SK-N-SH (cell line): ENCODE results near the gene NEURL1. TPM values are rescaled to one million over a fixed set of nuclear protein-coding genes. Genes with fewer than 3 reads are reported as not detected.

Source experiments
- CTCF ChIA-PET: fragments of 300-600, 350-600 bp; formaldehyde crosslinking; extraction: SDS; loops from one replicate; lab custom pipeline; 2021; lab: Yijun Ruan, JAX
- POLR2A ChIA-PET: fragments of 350-600 bp; sonication (Branson Sonifier 250); formaldehyde crosslinking; extraction: SDS; loops from one replicate; lab custom pipeline; 2020; ENCODE audit warnings: antibody characterized with exemption, inconsistent platforms; lab: Yijun Ruan, JAX
- DNase-seq: peaks from one replicate; pipeline ENCODE4 v3.0.0; 2012
- H2AFZ ChIP-seq: fragments of 200-600 bp; sonication (generic); 2 replicates; pipeline ENCODE4 v1.8.1; 2016; ENCODE audit warnings: antibody characterized with exemption, mild to moderate bottlenecking, low read depth
- H3F3A ChIP-seq: fragments of 200-600 bp; sonication (generic); replicated peaks from 2 replicates; pipeline ENCODE3; 2016; ENCODE audit warnings: antibody characterized with exemption, mild to moderate bottlenecking; ENCODE audit not compliant: insufficient read depth
- H3K27ac ChIP-seq, 2 experiments: fragments of 200-500 bp in 1 of 2; fragments of 200-600 bp in 1 of 2; sonication (Bioruptor generic) in 1 of 2; sonication (generic), shearing (Covaris generic) in 1 of 2; 2 replicates each; pipeline versions ENCODE4 v1.5.1 to v1.6.1; 2014 to 2016; ENCODE audit warnings: low read depth in 2 of 2, inconsistent platforms in 1 of 2, low read length in 1 of 2, mild to moderate bottlenecking in 1 of 2, mixed read lengths in 1 of 2
- H3K27me3 ChIP-seq: fragments of 200-600 bp; sonication (generic), shearing (Covaris generic); 2 replicates; pipeline ENCODE4 v1.6.1; 2016; ENCODE audit warnings: mixed run types; ENCODE audit not compliant: insufficient read depth
- H3K36me3 ChIP-seq, 2 experiments: fragments of 200-500 bp in 1 of 2; fragments of 200-600 bp in 1 of 2; sonication (Bioruptor generic) in 1 of 2; sonication (generic) in 1 of 2; replicated peaks in 1 of 2; 2 replicates each; pipeline versions ENCODE3 to v1.5.1; 2014 to 2016; ENCODE audit warnings: low read length in 1 of 2, mild to moderate bottlenecking in 1 of 2; ENCODE audit not compliant: insufficient read depth in 2 of 2, control insufficient read depth in 1 of 2
- H3K4me1 ChIP-seq, 2 experiments: fragments of 200-500 bp in 1 of 2; fragments of 200-600 bp in 1 of 2; sonication (Bioruptor generic) in 1 of 2; sonication (generic), shearing (Covaris generic) in 1 of 2; 2 replicates each; pipeline versions ENCODE4 v1.5.1 to v1.6.1; 2014 to 2016; ENCODE audit warnings: low read depth in 1 of 2, low read length in 1 of 2, mixed run types in 1 of 2; ENCODE audit not compliant: insufficient read depth in 2 of 2, control insufficient read depth in 1 of 2
- H3K4me2 ChIP-seq: fragments of 200-600 bp; sonication (generic), shearing (Covaris generic); 2 replicates; pipeline ENCODE4 v1.6.1; 2017; ENCODE audit warnings: mixed run types
- H3K4me3 ChIP-seq, 2 experiments: fragments of 200-500 bp in 1 of 2; fragments of 200-600 bp in 1 of 2; sonication (Bioruptor generic) in 1 of 2; sonication (generic), shearing (Covaris generic) in 1 of 2; 2 replicates each; pipeline versions ENCODE4 v1.5.1 to v1.8.1; 2014 to 2016; ENCODE audit warnings: low read depth in 2 of 2, inconsistent platforms in 1 of 2, low read length in 1 of 2, mild to moderate bottlenecking in 1 of 2, mixed read lengths in 1 of 2, moderate library complexity in 1 of 2
- H3K79me2 ChIP-seq: fragments of 200-600 bp; sonication (generic); 2 replicates; pipeline ENCODE4 v1.8.1; 2017; ENCODE audit warnings: mild to moderate bottlenecking; ENCODE audit not compliant: insufficient read depth
- H3K9ac ChIP-seq: fragments of 200-600 bp; sonication (generic); 2 replicates; pipeline ENCODE4 v1.6.1; 2017; ENCODE audit warnings: mixed run types
- H3K9me2 ChIP-seq: fragments of 200-600 bp; sonication (generic); 2 replicates; pipeline ENCODE4 v1.6.1; 2017; ENCODE audit warnings: mixed run types
- H3K9me3 ChIP-seq: fragments of 200-600 bp; sonication (generic); 2 replicates; pipeline ENCODE4 v1.6.1; 2017; ENCODE audit warnings: mixed run types, mild to moderate bottlenecking, moderate library complexity
- H4K20me1 ChIP-seq: fragments of 200-600 bp; sonication (generic); 2 replicates; pipeline ENCODE4 v1.6.1; 2017; ENCODE audit warnings: mild to moderate bottlenecking, mixed run types; ENCODE audit not compliant: insufficient read depth
- CHD2 ChIP-seq: fragments of 150-350 bp; IDR thresholded peaks from 2 replicates; pipeline ENCODE4 v1.6.1; 2018; ENCODE audit warnings: low read length; ENCODE audit not compliant: partially characterized antibody
- CTCF ChIP-seq: fragments of 200-600 bp; sonication (generic); IDR thresholded peaks from 2 replicates; pipeline ENCODE4 v1.6.1; 2017; ENCODE audit warnings: antibody characterized with exemption, mild to moderate bottlenecking, moderate library complexity
- ELF1 ChIP-seq: IDR thresholded peaks from 2 replicates; pipeline ENCODE4 v1.4.0; 2012
- EP300 ChIP-seq, 2 experiments: IDR thresholded peaks; 2 replicates each; pipeline versions ENCODE4 v1.4.0 to v1.6.1; 2012; ENCODE audit warnings: borderline replicate concordance in 1 of 2, low read depth in 1 of 2, low read length in 1 of 2
- EZH2phosphoT487 ChIP-seq: fragments of 200-600 bp; sonication (generic); IDR thresholded peaks from 2 replicates; pipeline ENCODE4 v1.6.1; 2017; ENCODE audit warnings: low read depth, mixed run types, mild to moderate bottlenecking, antibody characterized with exemption, moderate library complexity, borderline replicate concordance
- FOSL2 ChIP-seq: IDR thresholded peaks from 2 replicates; pipeline ENCODE4 v1.4.0; 2012; ENCODE audit warnings: low read depth, mild to moderate bottlenecking, moderate library complexity, borderline replicate concordance
- GATA2 ChIP-seq: sonication (generic); formaldehyde crosslinking; IDR thresholded peaks from 2 replicates; pipeline ENCODE4 v1.5.0; 2020; ENCODE audit warnings: mild to moderate bottlenecking, missing genetic modification reagents
- JUND ChIP-seq: IDR thresholded peaks from 2 replicates; pipeline ENCODE4 v1.4.0; 2012
- MAX ChIP-seq: IDR thresholded peaks from 2 replicates; pipeline ENCODE4 v1.4.0; 2012; ENCODE audit warnings: low read depth
- MXI1 ChIP-seq: IDR thresholded peaks from 2 replicates; pipeline ENCODE4 v1.6.1; 2012; ENCODE audit warnings: mild to moderate bottlenecking, low read depth, low read length, improper control_type of control experiment
- POLR2AphosphoS5 ChIP-seq: IDR thresholded peaks from 2 replicates; pipeline ENCODE4 v1.6.1; 2012; ENCODE audit warnings: low read depth, low read length
- RAD21 ChIP-seq: IDR thresholded peaks from 2 replicates; pipeline ENCODE4 v1.6.1; 2012; ENCODE audit warnings: mild to moderate bottlenecking, low read length
- REST ChIP-seq: IDR thresholded peaks from 2 replicates; pipeline ENCODE4 v1.6.1; 2012; ENCODE audit warnings: mild to moderate bottlenecking, low read depth, low read length, moderate library complexity
- RFX5 ChIP-seq: IDR thresholded peaks from 2 replicates; pipeline ENCODE4 v1.6.1; 2012; ENCODE audit warnings: mild to moderate bottlenecking, improper control_type of control experiment, low read length
- SIN3A ChIP-seq: IDR thresholded peaks from 2 replicates; pipeline ENCODE4 v1.6.1; 2012; ENCODE audit warnings: low read depth, mild to moderate bottlenecking, low read length, moderate library complexity, borderline replicate concordance
- SMC3 ChIP-seq: IDR thresholded peaks from 2 replicates; pipeline ENCODE4 v1.6.1; 2012; ENCODE audit warnings: low read depth, low read length, improper control_type of control experiment
- USF2 ChIP-seq: fragments of 150-350 bp; IDR thresholded peaks from 2 replicates; pipeline ENCODE4 v1.6.1; 2017; ENCODE audit warnings: antibody characterized with exemption, low read length, low read depth, borderline replicate concordance
- WGBS: methylation state at CpG from one replicate; pipeline ENCODE4 v1.1.6; 2017; ENCODE audit warnings: low lambda C conversion rate; 5-methylcytosine and 5-hydroxymethylcytosine counted together
- polyA plus RNA-seq, 3 experiments: library from polyadenylated mRNA; depleted of rRNA; stranded (reverse); fragments of >200 nt; gene quantifications; 2 replicates each; pipeline ENCODE4 v1.2.3, GENCODE V29; 2012

NEURL1 gene
- polyA plus RNA-seq, 1 of the 3 experiments (the other 2 are of a cell fraction): 0.05 TPM

- Histone ChIP-seq H3F3A (peaks cover 5% of the 10 kb centered on the region), H4K20me1 (no peaks in the 10 kb centered on the region), H3K4me2 (no peak overlapping the region), H2AFZ (no peak overlapping the region), H3K9ac (no peak overlapping the region), H3K27me3 (no peaks in the 10 kb centered on the region), H3K27ac (peak overlapping the region in 1 of 2 experiments; percentile 77; a peak in 2 of 4 replicates), H3K36me3 (peaks cover 50 to 71% of the 10 kb centered on the region in 2 experiments), H3K4me1 (peaks cover 0 to 3% of the 10 kb centered on the region in 2 experiments; a peak in 1 of 4 replicates), H3K79me2 (no peaks in the 10 kb centered on the region), H3K9me3 (no peaks in the 10 kb centered on the region), H3K9me2 (no peaks in the 10 kb centered on the region)
- 97% methylated on average over 5 of the region's 9 CpGs for WGBS
- ChIA-PET CTCF (interaction anchor here (1.1 kb wide), 1 partner anchor 241 kb away, joined by 3 read pairs; no protein-coding TSS in a partner anchor), POLR2A (no interaction called here)
- DNase-seq: no peak
- TF ChIP-seq EP300 (IDR thresholded peaks at IDR 0.05; ENCODE audit: borderline replicate concordance in 1 of 2, low read depth in 1 of 2, low read length in 1 of 2): no peak
- TF ChIP-seq CTCF: no peak
- TF ChIP-seq MXI1: no peak
- TF ChIP-seq CHD2: no peak
- no peak for TF ChIP-seq MAX
- no peak for TF ChIP-seq SMC3
- TF ChIP-seq GATA2 (CRISPR knock-in tag): no peak
- TF ChIP-seq RAD21: no peak
- no peak for TF ChIP-seq REST
- no peak for TF ChIP-seq SIN3A
- TF ChIP-seq ELF1: no peak
- TF ChIP-seq FOSL2: no peak
- no peak for TF ChIP-seq EZH2phosphoT487
- no peak for TF ChIP-seq JUND
- no peak for TF ChIP-seq RFX5
- TF ChIP-seq USF2: no peak
- no peak for TF ChIP-seq POLR2AphosphoS5
- TF ChIP-seq, all 33 proteins: peak for 0
- no peak overlapping the region for H3K4me3 ChIP-seq
These were observed 48.1 kb upstream of the NEURL1 start for GRCh38 chr10:103445366-103445765.
